ENCODE measurements around the gene CLEC4A.

GRCh38 chr12:8077207-8077606 lies 46.2 kb upstream of the CLEC4A start:
- TF ChIP-seq EZH2 (IDR thresholded peaks at IDR 0.05), result no peak
- no peak for TF ChIP-seq POLR2AphosphoS5 (IDR thresholded peaks at IDR 0.05; ENCODE audit: borderline replicate concordance, low read depth, low read length)
- no peak for TF ChIP-seq FOXP2 (optimal IDR thresholded peaks at IDR 0.05; ENCODE audit: control extremely low read depth, extremely low read length, insufficient read depth)
